HepG2 (cell line): Measurements from ENCODE around the gene CABLES2. TPM values are rescaled to one million over a fixed set of nuclear protein-coding genes. Genes with fewer than 3 reads are reported as not detected.
A peak's percentile ranks its signal among the peaks of the same experiment; 100 is the strongest.

ENCODE experiments used
- BCL6 ChIP-seq: IDR thresholded peaks from 2 replicates; pipeline ENCODE4 v1.6.1; 2016; ENCODE audit warnings: missing genetic modification reagents, missing compliant biosample characterization
- CCAR2 ChIP-seq: fragments of 200-400 bp; formaldehyde crosslinking; optimal IDR thresholded peaks from 2 replicates; pipeline ENCODE3; 2018; ENCODE audit warnings: low read depth, mild to moderate bottlenecking, low read length, moderate library complexity
- GATAD1 ChIP-seq: IDR thresholded peaks from 2 replicates; pipeline ENCODE4 v1.6.1; 2016; ENCODE audit warnings: missing genetic modification reagents, missing compliant biosample characterization
- HIVEP1 ChIP-seq: sonication (generic); formaldehyde crosslinking; IDR thresholded peaks from 2 replicates; pipeline ENCODE4 v1.4.0; 2020; ENCODE audit warnings: mild to moderate bottlenecking, missing genetic modification reagents
- MIXL1 ChIP-seq: IDR thresholded peaks from 2 replicates; pipeline ENCODE4 v1.6.1; 2016
- NRL ChIP-seq: sonication (generic); formaldehyde crosslinking; IDR thresholded peaks from 2 replicates; pipeline ENCODE4 v1.5.0; 2020; ENCODE audit warnings: missing genetic modification reagents, mild to moderate bottlenecking, moderate library complexity, borderline replicate concordance
- PTBP1 ChIP-seq: fragments of 200-400 bp; formaldehyde crosslinking; IDR thresholded peaks from 2 replicates; pipeline ENCODE4 v1.6.1; 2018; ENCODE audit warnings: low read length, low read depth; ENCODE audit not compliant: poor library complexity, severe bottlenecking
- RFXANK ChIP-seq: IDR thresholded peaks from 2 replicates; pipeline ENCODE4 v1.6.1; 2016
- ZNF317 ChIP-seq: sonication (generic); formaldehyde crosslinking; IDR thresholded peaks from 2 replicates; pipeline ENCODE4 v1.5.0; 2020; ENCODE audit warnings: mild to moderate bottlenecking, missing genetic modification reagents
- ZNF329 ChIP-seq: sonication (generic); formaldehyde crosslinking; IDR thresholded peaks from 2 replicates; pipeline ENCODE4 v1.9.0; 2021; ENCODE audit warnings: low read depth, mild to moderate bottlenecking, missing genetic modification reagents
- ZNF451 ChIP-seq: sonication (generic); formaldehyde crosslinking; IDR thresholded peaks from 2 replicates; pipeline ENCODE4 v1.5.0; 2020; ENCODE audit warnings: mild to moderate bottlenecking, missing genetic modification reagents
- ZNF496 ChIP-seq: sonication (generic); formaldehyde crosslinking; IDR thresholded peaks from 2 replicates; pipeline ENCODE4 v1.8.1; 2023; ENCODE audit warnings: mild to moderate bottlenecking, moderate library complexity, missing genetic modification reagents; ENCODE audit not compliant: insufficient replicate concordance
- ZNF501 ChIP-seq: sonication (generic); formaldehyde crosslinking; IDR thresholded peaks from 2 replicates; pipeline ENCODE4 v1.5.1; 2020; ENCODE audit warnings: mild to moderate bottlenecking, moderate library complexity, missing genetic modification reagents
- ZNF552 ChIP-seq: sonication (generic); formaldehyde crosslinking; IDR thresholded peaks from 2 replicates; pipeline ENCODE4 v1.9.0; 2022; ENCODE audit warnings: missing genetic modification reagents, mild to moderate bottlenecking, borderline replicate concordance
- ZNF7 ChIP-seq: IDR thresholded peaks from 2 replicates; pipeline ENCODE4 v1.6.1; 2016; ENCODE audit warnings: missing biosample characterization, missing genetic modification reagents
- ZNF709 ChIP-seq: sonication (generic); formaldehyde crosslinking; IDR thresholded peaks from 2 replicates; pipeline ENCODE4 v1.5.0; 2020; ENCODE audit warnings: mild to moderate bottlenecking, missing genetic modification reagents
- ZNF879 ChIP-seq: sonication (generic); formaldehyde crosslinking; IDR thresholded peaks from 2 replicates; pipeline ENCODE4 v1.8.1; 2023; ENCODE audit warnings: missing genetic modification reagents
- polyA plus RNA-seq, 8 experiments: library from polyadenylated mRNA; depleted of rRNA in 3 of 8; stranded (reverse) in 7 of 8; unstranded in 1 of 8; fragments of >200 nt; fragmentation: Illumina TruSeq in 4 of 8; extraction: Trizol in 4 of 8; gene quantifications; 2 replicates each; pipeline versions ENCODE4 v1.2.1 to v1.2.3, GENCODE V29; 2011 to 2016; ENCODE audit warnings: low read depth in 4 of 8, missing spikeins in 1 of 8, mixed read lengths in 1 of 8; ENCODE audit not compliant: insufficient read depth in 1 of 8
- total RNA-seq, 5 experiments: library from RNA; depleted of rRNA; stranded (reverse); fragments of >200 nt; fragmentation: Illumina TruSeq; extraction: Trizol; gene quantifications; 2 replicates each; pipeline ENCODE4 v1.2.3, GENCODE V29; 2016; ENCODE audit warnings: low read depth in 1 of 5
- TF ChIP-seq, protein P1 (sequence below): sonication (generic); formaldehyde crosslinking; conservative IDR thresholded peaks from 2 replicates; pipeline ENCODE4 v1.4.0; 2020; ENCODE audit warnings: missing genetic modification reagents
- TF ChIP-seq, protein P2 (sequence below): sonication (generic); formaldehyde crosslinking; IDR thresholded peaks from 2 replicates; pipeline ENCODE4 v1.4.0; 2020; ENCODE audit warnings: missing genetic modification reagents, mild to moderate bottlenecking, borderline replicate concordance
- TF ChIP-seq, protein P3 (sequence below): sonication (generic); formaldehyde crosslinking; IDR thresholded peaks from 2 replicates; pipeline ENCODE4 v1.8.0; 2022; ENCODE audit warnings: mild to moderate bottlenecking, missing genetic modification reagents, moderate library complexity

Gene CABLES2
- total and polyA plus RNA-seq, 2 of the 13 experiments (the other 11 are each of a cell fraction or from before 2014, with no cell fraction given) = 5.2 to 9.7 TPM

DNA sequence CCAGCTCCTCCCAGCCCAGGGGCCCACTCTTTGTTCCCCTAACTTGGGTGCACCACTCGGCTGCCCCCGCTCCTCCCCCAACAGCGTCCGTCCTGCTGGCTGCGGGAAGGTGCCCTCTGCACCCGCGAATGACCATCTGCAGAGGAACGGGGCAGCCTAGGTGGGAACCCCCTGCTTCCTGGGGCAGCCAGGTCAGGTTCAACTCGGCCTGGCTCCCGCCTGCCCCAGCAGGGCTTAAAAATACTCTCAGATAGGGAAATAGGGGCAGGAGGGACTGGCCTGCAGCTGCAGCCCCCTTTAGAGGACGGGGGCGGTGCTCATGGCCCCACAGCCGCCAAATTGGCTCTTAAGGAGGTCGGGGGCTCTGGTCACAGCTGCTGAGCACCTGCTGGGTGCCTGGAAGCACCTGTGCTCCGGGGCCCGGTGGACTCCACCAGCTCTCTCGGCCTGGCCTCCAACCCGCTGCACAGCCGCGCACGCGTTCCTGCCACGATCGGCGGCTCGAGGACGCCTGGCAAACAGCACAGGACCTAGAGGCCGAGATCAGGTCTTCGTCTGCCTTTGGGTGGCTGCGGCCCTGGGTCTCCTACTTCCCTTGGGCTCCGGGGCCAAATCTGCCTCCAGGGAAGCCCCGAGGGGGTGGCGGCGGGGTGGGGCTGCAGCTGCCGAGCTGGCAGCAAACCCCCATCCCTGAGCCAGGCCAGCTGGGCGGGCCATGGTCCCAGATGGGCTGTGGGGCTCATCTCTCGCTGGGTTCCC, 39.3 kb downstream of the CABLES2 start (continued):
- TF ChIP-seq, protein P1, sequence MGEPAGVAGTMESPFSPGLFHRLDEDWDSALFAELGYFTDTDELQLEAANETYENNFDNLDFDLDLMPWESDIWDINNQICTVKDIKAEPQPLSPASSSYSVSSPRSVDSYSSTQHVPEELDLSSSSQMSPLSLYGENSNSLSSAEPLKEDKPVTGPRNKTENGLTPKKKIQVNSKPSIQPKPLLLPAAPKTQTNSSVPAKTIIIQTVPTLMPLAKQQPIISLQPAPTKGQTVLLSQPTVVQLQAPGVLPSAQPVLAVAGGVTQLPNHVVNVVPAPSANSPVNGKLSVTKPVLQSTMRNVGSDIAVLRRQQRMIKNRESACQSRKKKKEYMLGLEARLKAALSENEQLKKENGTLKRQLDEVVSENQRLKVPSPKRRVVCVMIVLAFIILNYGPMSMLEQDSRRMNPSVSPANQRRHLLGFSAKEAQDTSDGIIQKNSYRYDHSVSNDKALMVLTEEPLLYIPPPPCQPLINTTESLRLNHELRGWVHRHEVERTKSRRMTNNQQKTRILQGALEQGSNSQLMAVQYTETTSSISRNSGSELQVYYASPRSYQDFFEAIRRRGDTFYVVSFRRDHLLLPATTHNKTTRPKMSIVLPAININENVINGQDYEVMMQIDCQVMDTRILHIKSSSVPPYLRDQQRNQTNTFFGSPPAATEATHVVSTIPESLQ = 0 out of 2 replicates have a peak, but pooled peaks have one; percentile 65
- TF ChIP-seq GATAD1 (CRISPR knock-in tag) (peak; percentile 67), ZNF501 (CRISPR knock-in tag) (peak; percentile 85; the same call in 1 of the 2 replicates), ZNF7 (CRISPR knock-in tag) (0 out of 2 replicates have a peak, but pooled peaks have one; percentile 2), CCAR2 (no peak), MIXL1 (no peak), ZNF709 (CRISPR knock-in tag) (peak; percentile 97), ZNF552 (CRISPR knock-in tag) (no peak; the same call in 1 of the 2 replicates), HIVEP1 (no peak; the same call in 1 of the 2 replicates), ZNF879 (peak; percentile 96; the same call in 1 of the 2 replicates), ZNF329 (CRISPR knock-in tag) (peak; percentile 56), ZNF317 (CRISPR knock-in tag) (peak; percentile 57; the same call in 1 of the 2 replicates), ZNF451 (CRISPR knock-in tag) (peak; percentile 34), RFXANK (CRISPR knock-in tag) (0 out of 2 replicates have a peak, but pooled peaks have one; percentile 33), ZNF496 (CRISPR knock-in tag) (no peak), PTBP1 (no peak), BCL6 (CRISPR knock-in tag) (peak; percentile 38; the same call in 1 of the 2 replicates), NRL (peak; percentile 86; the same call in 1 of the 2 replicates)
- TF ChIP-seq, protein P2, sequence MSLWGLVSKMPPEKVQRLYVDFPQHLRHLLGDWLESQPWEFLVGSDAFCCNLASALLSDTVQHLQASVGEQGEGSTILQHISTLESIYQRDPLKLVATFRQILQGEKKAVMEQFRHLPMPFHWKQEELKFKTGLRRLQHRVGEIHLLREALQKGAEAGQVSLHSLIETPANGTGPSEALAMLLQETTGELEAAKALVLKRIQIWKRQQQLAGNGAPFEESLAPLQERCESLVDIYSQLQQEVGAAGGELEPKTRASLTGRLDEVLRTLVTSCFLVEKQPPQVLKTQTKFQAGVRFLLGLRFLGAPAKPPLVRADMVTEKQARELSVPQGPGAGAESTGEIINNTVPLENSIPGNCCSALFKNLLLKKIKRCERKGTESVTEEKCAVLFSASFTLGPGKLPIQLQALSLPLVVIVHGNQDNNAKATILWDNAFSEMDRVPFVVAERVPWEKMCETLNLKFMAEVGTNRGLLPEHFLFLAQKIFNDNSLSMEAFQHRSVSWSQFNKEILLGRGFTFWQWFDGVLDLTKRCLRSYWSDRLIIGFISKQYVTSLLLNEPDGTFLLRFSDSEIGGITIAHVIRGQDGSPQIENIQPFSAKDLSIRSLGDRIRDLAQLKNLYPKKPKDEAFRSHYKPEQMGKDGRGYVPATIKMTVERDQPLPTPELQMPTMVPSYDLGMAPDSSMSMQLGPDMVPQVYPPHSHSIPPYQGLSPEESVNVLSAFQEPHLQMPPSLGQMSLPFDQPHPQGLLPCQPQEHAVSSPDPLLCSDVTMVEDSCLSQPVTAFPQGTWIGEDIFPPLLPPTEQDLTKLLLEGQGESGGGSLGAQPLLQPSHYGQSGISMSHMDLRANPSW (CRISPR knock-in tag) = no peak
- TF ChIP-seq, protein P3, sequence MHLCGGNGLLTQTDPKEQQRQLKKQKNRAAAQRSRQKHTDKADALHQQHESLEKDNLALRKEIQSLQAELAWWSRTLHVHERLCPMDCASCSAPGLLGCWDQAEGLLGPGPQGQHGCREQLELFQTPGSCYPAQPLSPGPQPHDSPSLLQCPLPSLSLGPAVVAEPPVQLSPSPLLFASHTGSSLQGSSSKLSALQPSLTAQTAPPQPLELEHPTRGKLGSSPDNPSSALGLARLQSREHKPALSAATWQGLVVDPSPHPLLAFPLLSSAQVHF = peak; percentile 71
